GM23338 (cell line): ENCODE results near the gene ANTKMT. TPM values are rescaled to one million over a fixed set of nuclear protein-coding genes. Genes with fewer than 3 reads are reported as not detected.

ENCODE experiments used
- ATAC-seq: fragments of 200-7000 bp; cut with Tn5 transposase; 3 replicates; pipeline ENCODE4 v1.9.1; 2020
- DNase-seq: peaks from one replicate; pipeline ENCODE4 v3.0.0-alpha.2; 2015; ENCODE audit warnings: low spot score
- H2AFZ ChIP-seq: fragments of 200-600 bp; sonication (generic); 2 replicates; pipeline ENCODE4 v1.8.0; 2016; ENCODE audit warnings: antibody characterized with exemption, mild to moderate bottlenecking, moderate library complexity
- H3F3A ChIP-seq: fragments of 200-600 bp; sonication (generic); replicated peaks from 2 replicates; pipeline ENCODE4 v1.8.0; 2017; ENCODE audit warnings: antibody characterized with exemption, mixed run types, low read depth
- H3K27ac ChIP-seq: fragments of 200-600 bp; sonication (generic); 2 replicates; pipeline ENCODE4 v1.6.1; 2016; ENCODE audit warnings: low read depth
- H3K27me3 ChIP-seq: fragments of 200-600 bp; sonication (generic); 2 replicates; pipeline ENCODE4 v1.8.0; 2016; ENCODE audit warnings: mild to moderate bottlenecking, mixed run types, moderate library complexity; ENCODE audit not compliant: insufficient read depth
- H3K36me3 ChIP-seq: fragments of 200-600 bp; sonication (generic); 2 replicates; pipeline ENCODE4 v1.8.0; 2016; ENCODE audit warnings: mild to moderate bottlenecking; ENCODE audit not compliant: insufficient read depth
- H3K4me1 ChIP-seq: fragments of 200-600 bp; sonication (generic); 2 replicates; pipeline ENCODE4 v1.8.0; 2016; ENCODE audit warnings: mild to moderate bottlenecking, moderate library complexity; ENCODE audit not compliant: insufficient read depth
- H3K4me2 ChIP-seq: fragments of 200-600 bp; sonication (generic); 2 replicates; pipeline ENCODE4 v1.7.1; 2017; ENCODE audit warnings: mixed run types
- H3K4me3 ChIP-seq: fragments of 200-600 bp; sonication (generic); 2 replicates; pipeline ENCODE4 v1.6.1; 2016; ENCODE audit warnings: mixed run types
- H3K79me2 ChIP-seq: fragments of 200-600 bp; sonication (generic); replicated peaks from 2 replicates; pipeline ENCODE4 v1.8.0; 2017; ENCODE audit warnings: mild to moderate bottlenecking; ENCODE audit not compliant: insufficient read depth
- H3K9me2 ChIP-seq: fragments of 200-600 bp; sonication (generic); 2 replicates; pipeline ENCODE4 v1.8.0; 2017; ENCODE audit not compliant: insufficient read depth
- H4K20me1 ChIP-seq: fragments of 200-600 bp; sonication (generic); replicated peaks from 2 replicates; pipeline ENCODE4 v1.8.0; 2017; ENCODE audit warnings: mild to moderate bottlenecking; ENCODE audit not compliant: insufficient read depth
- H3K27ac Mint-ChIP-seq: 2 replicates; pipeline ENCODE4 v1.8.0; 2020; ENCODE audit warnings: inconsistent platforms, mild to moderate bottlenecking, moderate library complexity, mixed read lengths
- H3K27me3 Mint-ChIP-seq: 3 replicates; pipeline ENCODE4 v1.8.0; 2022; ENCODE audit warnings: low read depth, mild to moderate bottlenecking, moderate library complexity, mixed read lengths, inconsistent platforms; ENCODE audit not compliant: insufficient read depth, poor library complexity
- H3K36me3 Mint-ChIP-seq: 3 replicates; pipeline ENCODE4 v1.8.0; 2021; ENCODE audit warnings: low read depth, mild to moderate bottlenecking, inconsistent platforms, moderate library complexity, mixed read lengths
- H3K4me1 Mint-ChIP-seq: 3 replicates; pipeline ENCODE4 v1.8.0; 2020; ENCODE audit warnings: mild to moderate bottlenecking, inconsistent platforms, mixed read lengths
- H3K4me3 Mint-ChIP-seq: 3 replicates; pipeline ENCODE4 v1.8.0; 2021; ENCODE audit warnings: moderate library complexity, mild to moderate bottlenecking, inconsistent platforms, mixed read lengths
- H3K9me3 Mint-ChIP-seq: 3 replicates; pipeline ENCODE4 v1.8.0; 2020; ENCODE audit warnings: moderate library complexity, mild to moderate bottlenecking, inconsistent platforms, mixed read lengths
- CREB1 ChIP-seq: fragments of 250-450 bp; sonication (Bioruptor Pico); IDR thresholded peaks from 2 replicates; pipeline ENCODE4 v1.5.0; 2020; ENCODE audit warnings: low read depth, mild to moderate bottlenecking, moderate library complexity
- CTCF ChIP-seq, 2 experiments: fragments of 200-600 bp in 1 of 2; sonication (generic) in 1 of 2; conservative IDR thresholded peaks; 2 replicates each; pipeline versions ENCODE4 v1.5.1 to v1.6.1; 2016 to 2017; ENCODE audit warnings: antibody characterized with exemption in 2 of 2, low read depth in 2 of 2, mild to moderate bottlenecking in 2 of 2, moderate library complexity in 1 of 2
- ETS1 ChIP-seq: IDR thresholded peaks from 2 replicates; pipeline ENCODE4 v1.6.1; 2016; ENCODE audit warnings: antibody characterized with exemption
- EZH2 ChIP-seq: fragments of 200-600 bp; sonication (generic); IDR thresholded peaks from one replicate; pipeline ENCODE4 v1.8.0; 2017; ENCODE audit warnings: antibody characterized with exemption, mild to moderate bottlenecking, low read depth; ENCODE audit not compliant: unreplicated experiment
- EZH2phosphoT487 ChIP-seq: fragments of 200-600 bp; sonication (generic); IDR thresholded peaks from one replicate; pipeline ENCODE4 v1.8.1; 2018; ENCODE audit warnings: antibody characterized with exemption; ENCODE audit not compliant: unreplicated experiment
- JUNB ChIP-seq: IDR thresholded peaks from one replicate; pipeline ENCODE4 v1.6.1; 2016; ENCODE audit warnings: antibody characterized with exemption; ENCODE audit not compliant: unreplicated experiment
- NANOG ChIP-seq: IDR thresholded peaks from 2 replicates; pipeline ENCODE4 v1.6.1; 2016; ENCODE audit warnings: antibody characterized with exemption, borderline replicate concordance
- POLR2AphosphoS5 ChIP-seq: IDR thresholded peaks from 2 replicates; pipeline ENCODE4 v1.6.1; 2016; ENCODE audit warnings: antibody characterized with exemption, low read depth
- REST ChIP-seq: IDR thresholded peaks from one replicate; pipeline ENCODE4 v1.6.1; 2018; ENCODE audit warnings: antibody characterized with exemption; ENCODE audit not compliant: unreplicated experiment
- STAT1 ChIP-seq: IDR thresholded peaks from one replicate; pipeline ENCODE4 v1.6.1; 2016; ENCODE audit warnings: antibody characterized with exemption; ENCODE audit not compliant: unreplicated experiment
- ZNF114 ChIP-seq: fragments of 250-450 bp; sonication (Bioruptor Pico); IDR thresholded peaks from 2 replicates; pipeline ENCODE4 v1.5.0; 2020; ENCODE audit warnings: mild to moderate bottlenecking, moderate library complexity
- ZNF331 ChIP-seq: fragments of 250-450 bp; sonication (Bioruptor Pico); IDR thresholded peaks from 2 replicates; pipeline ENCODE4 v1.5.0; 2020; ENCODE audit warnings: low read depth, mild to moderate bottlenecking, moderate library complexity
- ZNF462 ChIP-seq: fragments of 250-450 bp; sonication (Bioruptor Pico); IDR thresholded peaks from 2 replicates; pipeline ENCODE4 v1.5.0; 2020; ENCODE audit warnings: mild to moderate bottlenecking, moderate library complexity
- polyA plus RNA-seq: library from polyadenylated mRNA; unstranded; fragments of >200 nt; fragmentation: Nextera tagmentation; extraction: Ambion mirVana; gene quantifications from 2 replicates; pipeline ENCODE4 v1.2.1, GENCODE V29; 2016
- total RNA-seq: library from RNA; depleted of rRNA; stranded (reverse); fragments of >200 nt; shearing (Covaris generic); gene quantifications from 2 replicates; pipeline ENCODE4 v1.2.3, GENCODE V29; 2014

ANTKMT gene
- total and polyA plus RNA-seq, 2 experiments from 2014 or later, result 23.8 to 37.2 TPM

GRCh38 chr16:673399-673991 lies 47.5 kb upstream of the ANTKMT start:
- TF ChIP-seq ZNF331 (CRISPR knock-in tag) (no peak), ZNF114 (CRISPR knock-in tag) (no peak), REST (no peak), EZH2phosphoT487 (no peak), CTCF (conservative IDR thresholded peaks at IDR 0.05; ENCODE audit: low read depth in 2 of 2) (no peak), ZNF462 (CRISPR knock-in tag) (no peak), ETS1 (no peak), NANOG (no peak), EZH2 (no peak), STAT1 (no peak), CREB1 (CRISPR knock-in tag) (no peak), POLR2AphosphoS5 (no peak), JUNB (no peak)
- Mint-ChIP-seq H3K9me3 (no peaks in the 10 kb centered on the region), H3K4me1 (peaks cover 12% of the 10 kb centered on the region; the same call in 2 of the 3 replicates), H3K36me3 (peaks cover 21% of the 10 kb centered on the region), H3K27ac (no peak overlapping the region), H3K4me3 (no peak overlapping the region), H3K27me3 (peaks cover 6% of the 10 kb centered on the region)
- Histone ChIP-seq H3K36me3 (peaks cover 11% of the 10 kb centered on the region; the same call in 1 of the 2 replicates), H3K4me1 (peaks cover 11% of the 10 kb centered on the region; the same call in 1 of the 2 replicates), H3K27me3 (no peaks in the 10 kb centered on the region), H3K79me2 (peaks cover 12% of the 10 kb centered on the region), H3K27ac (no peak overlapping the region), H3K4me3 (no peak overlapping the region), H4K20me1 (peaks cover 3% of the 10 kb centered on the region), H3F3A (peaks cover 17% of the 10 kb centered on the region; the same call in 1 of the 2 replicates), H2AFZ (no peak overlapping the region), H3K4me2 (no peak overlapping the region), H3K9me2 (no peaks in the 10 kb centered on the region)
- ATAC-seq (no peak), DNase-seq (no peak)
